Panc1 (cell line): ENCODE data around the gene TPD52L1.

ENCODE experiments used
- POLR2AphosphoS5 ChIP-seq: IDR thresholded peaks from 2 replicates; pipeline ENCODE4 v1.6.1; 2012; ENCODE audit warnings: mild to moderate bottlenecking, low read depth, low read length, moderate library complexity
- SIN3A ChIP-seq: IDR thresholded peaks from 2 replicates; pipeline ENCODE4 v1.6.1; 2012; ENCODE audit warnings: low read depth, mild to moderate bottlenecking, low read length, moderate library complexity, borderline replicate concordance; ENCODE audit not compliant: insufficient read depth
- TF ChIP-seq, protein P1 (sequence below): fragments of 450-650 bp; IDR thresholded peaks from 2 replicates; pipeline ENCODE4 v1.5.1; 2017; ENCODE audit warnings: mild to moderate bottlenecking
- TF ChIP-seq, protein P2 (sequence below), 2 experiments: IDR thresholded peaks; 2 replicates each; pipeline ENCODE4 v1.6.1; 2011 to 2012; ENCODE audit warnings: low read depth in 2 of 2, control low read depth in 1 of 2, low read length in 1 of 2, mild to moderate bottlenecking in 1 of 2, moderate library complexity in 1 of 2; ENCODE audit not compliant: insufficient read depth in 1 of 2

DNA sequence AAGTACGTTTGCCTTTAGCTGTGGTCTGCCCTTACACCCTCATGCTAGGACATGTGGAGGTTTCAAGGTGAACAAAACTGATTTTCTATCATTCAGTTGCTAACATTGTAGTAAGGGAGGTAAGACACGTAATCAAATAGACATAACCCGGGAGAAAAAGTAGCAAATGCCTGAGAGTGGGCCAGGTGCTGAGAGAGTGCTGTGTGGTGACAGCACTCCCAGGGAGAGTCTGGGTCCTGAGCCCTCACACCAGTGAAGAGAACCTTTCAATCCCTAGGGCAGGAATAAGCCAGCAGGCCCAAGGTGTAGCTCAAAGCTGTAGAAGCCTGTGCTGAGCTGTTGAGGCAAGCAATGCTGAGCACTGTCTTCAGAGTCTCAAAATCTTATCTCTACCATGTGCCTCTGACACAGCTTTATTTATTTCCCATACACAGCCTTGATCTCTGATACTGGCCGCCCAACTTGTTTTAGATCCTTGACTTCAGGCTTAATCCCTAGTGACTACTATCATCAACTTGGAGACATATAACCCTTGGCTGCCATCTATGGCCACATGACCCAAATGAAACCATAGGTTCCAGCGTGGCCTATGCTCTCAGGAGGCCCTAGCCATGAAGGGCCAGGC lies 55.2 kb downstream of the TPD52L1 start:
- TF ChIP-seq, protein P1, sequence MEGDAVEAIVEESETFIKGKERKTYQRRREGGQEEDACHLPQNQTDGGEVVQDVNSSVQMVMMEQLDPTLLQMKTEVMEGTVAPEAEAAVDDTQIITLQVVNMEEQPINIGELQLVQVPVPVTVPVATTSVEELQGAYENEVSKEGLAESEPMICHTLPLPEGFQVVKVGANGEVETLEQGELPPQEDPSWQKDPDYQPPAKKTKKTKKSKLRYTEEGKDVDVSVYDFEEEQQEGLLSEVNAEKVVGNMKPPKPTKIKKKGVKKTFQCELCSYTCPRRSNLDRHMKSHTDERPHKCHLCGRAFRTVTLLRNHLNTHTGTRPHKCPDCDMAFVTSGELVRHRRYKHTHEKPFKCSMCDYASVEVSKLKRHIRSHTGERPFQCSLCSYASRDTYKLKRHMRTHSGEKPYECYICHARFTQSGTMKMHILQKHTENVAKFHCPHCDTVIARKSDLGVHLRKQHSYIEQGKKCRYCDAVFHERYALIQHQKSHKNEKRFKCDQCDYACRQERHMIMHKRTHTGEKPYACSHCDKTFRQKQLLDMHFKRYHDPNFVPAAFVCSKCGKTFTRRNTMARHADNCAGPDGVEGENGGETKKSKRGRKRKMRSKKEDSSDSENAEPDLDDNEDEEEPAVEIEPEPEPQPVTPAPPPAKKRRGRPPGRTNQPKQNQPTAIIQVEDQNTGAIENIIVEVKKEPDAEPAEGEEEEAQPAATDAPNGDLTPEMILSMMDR, result no peak
- TF ChIP-seq POLR2AphosphoS5 (no peak), SIN3A (no peak)
- TF ChIP-seq, protein P2, sequence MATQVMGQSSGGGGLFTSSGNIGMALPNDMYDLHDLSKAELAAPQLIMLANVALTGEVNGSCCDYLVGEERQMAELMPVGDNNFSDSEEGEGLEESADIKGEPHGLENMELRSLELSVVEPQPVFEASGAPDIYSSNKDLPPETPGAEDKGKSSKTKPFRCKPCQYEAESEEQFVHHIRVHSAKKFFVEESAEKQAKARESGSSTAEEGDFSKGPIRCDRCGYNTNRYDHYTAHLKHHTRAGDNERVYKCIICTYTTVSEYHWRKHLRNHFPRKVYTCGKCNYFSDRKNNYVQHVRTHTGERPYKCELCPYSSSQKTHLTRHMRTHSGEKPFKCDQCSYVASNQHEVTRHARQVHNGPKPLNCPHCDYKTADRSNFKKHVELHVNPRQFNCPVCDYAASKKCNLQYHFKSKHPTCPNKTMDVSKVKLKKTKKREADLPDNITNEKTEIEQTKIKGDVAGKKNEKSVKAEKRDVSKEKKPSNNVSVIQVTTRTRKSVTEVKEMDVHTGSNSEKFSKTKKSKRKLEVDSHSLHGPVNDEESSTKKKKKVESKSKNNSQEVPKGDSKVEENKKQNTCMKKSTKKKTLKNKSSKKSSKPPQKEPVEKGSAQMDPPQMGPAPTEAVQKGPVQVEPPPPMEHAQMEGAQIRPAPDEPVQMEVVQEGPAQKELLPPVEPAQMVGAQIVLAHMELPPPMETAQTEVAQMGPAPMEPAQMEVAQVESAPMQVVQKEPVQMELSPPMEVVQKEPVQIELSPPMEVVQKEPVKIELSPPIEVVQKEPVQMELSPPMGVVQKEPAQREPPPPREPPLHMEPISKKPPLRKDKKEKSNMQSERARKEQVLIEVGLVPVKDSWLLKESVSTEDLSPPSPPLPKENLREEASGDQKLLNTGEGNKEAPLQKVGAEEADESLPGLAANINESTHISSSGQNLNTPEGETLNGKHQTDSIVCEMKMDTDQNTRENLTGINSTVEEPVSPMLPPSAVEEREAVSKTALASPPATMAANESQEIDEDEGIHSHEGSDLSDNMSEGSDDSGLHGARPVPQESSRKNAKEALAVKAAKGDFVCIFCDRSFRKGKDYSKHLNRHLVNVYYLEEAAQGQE (IDR thresholded peaks at IDR 0.05; ENCODE audit: insufficient read depth in 1 of 2, low read depth in 2 of 2, low read length in 1 of 2), result no peak
